HEK293 (cell line): ENCODE data around the gene TC2N.

Experiments
- PRDM2 ChIP-seq: fragments of 450-650 bp; formaldehyde crosslinking; IDR thresholded peaks from 2 replicates; pipeline ENCODE4 v1.5.1; 2016; ENCODE audit warnings: missing biosample characterization, missing genetic modification characterization, borderline replicate concordance
- TCF7L2 ChIP-seq: IDR thresholded peaks from 2 replicates; pipeline ENCODE4 v1.6.1; 2011; ENCODE audit warnings: low read depth, mild to moderate bottlenecking, inconsistent platforms, low read length, moderate library complexity, borderline replicate concordance
- ZBTB17 ChIP-seq: fragments of 450-650 bp; formaldehyde crosslinking; IDR thresholded peaks from 2 replicates; pipeline ENCODE4 v1.5.1; 2016; ENCODE audit warnings: missing biosample characterization, missing genetic modification characterization
- ZNF292 ChIP-seq: fragments of 450-650 bp; formaldehyde crosslinking; IDR thresholded peaks from 2 replicates; pipeline ENCODE4 v1.5.1; 2016; ENCODE audit warnings: low read depth, missing biosample characterization, missing genetic modification characterization, borderline replicate concordance
- TF ChIP-seq, protein P1 (sequence below): fragments of 450-650 bp; formaldehyde crosslinking; IDR thresholded peaks from 2 replicates; pipeline ENCODE4 v1.5.1; 2016; ENCODE audit warnings: missing biosample characterization, missing genetic modification characterization

DNA sequence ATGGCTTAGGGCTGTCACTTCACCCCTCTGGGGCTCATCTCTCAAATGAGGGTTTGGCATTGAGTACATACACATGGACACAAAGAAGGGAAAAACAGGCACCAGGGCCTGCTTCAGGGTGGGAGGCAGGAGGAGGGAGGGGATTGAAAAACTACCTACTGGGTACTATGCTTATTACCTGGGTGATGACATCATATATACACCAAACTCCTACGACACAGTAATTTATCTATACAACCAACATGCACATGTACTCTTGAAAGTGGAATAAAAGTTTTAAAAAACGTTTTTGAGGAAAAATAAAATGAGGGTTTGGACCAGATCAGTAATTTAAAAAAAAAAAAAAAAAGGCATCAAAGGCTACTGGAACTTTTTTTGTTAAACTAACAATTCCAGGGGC is 3.6 kb upstream of the TC2N start:
- TF ChIP-seq TCF7L2 (no peak), PRDM2 (no peak), ZNF292 (tag by site-specific recombination) (no peak), ZBTB17 (no peak)
- TF ChIP-seq, protein P1, sequence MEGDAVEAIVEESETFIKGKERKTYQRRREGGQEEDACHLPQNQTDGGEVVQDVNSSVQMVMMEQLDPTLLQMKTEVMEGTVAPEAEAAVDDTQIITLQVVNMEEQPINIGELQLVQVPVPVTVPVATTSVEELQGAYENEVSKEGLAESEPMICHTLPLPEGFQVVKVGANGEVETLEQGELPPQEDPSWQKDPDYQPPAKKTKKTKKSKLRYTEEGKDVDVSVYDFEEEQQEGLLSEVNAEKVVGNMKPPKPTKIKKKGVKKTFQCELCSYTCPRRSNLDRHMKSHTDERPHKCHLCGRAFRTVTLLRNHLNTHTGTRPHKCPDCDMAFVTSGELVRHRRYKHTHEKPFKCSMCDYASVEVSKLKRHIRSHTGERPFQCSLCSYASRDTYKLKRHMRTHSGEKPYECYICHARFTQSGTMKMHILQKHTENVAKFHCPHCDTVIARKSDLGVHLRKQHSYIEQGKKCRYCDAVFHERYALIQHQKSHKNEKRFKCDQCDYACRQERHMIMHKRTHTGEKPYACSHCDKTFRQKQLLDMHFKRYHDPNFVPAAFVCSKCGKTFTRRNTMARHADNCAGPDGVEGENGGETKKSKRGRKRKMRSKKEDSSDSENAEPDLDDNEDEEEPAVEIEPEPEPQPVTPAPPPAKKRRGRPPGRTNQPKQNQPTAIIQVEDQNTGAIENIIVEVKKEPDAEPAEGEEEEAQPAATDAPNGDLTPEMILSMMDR (tag by site-specific recombination) = no peak
